Measurements from ENCODE around the gene DAZ2. TPM values are rescaled to one million over a fixed set of nuclear protein-coding genes. Genes with fewer than 3 reads are reported as not detected.
"Not testable (repeated sequence)": the region's sequence is repeated elsewhere in the genome, so short reads cannot be mapped to it uniquely, and the experiment has no call there.

Gene DAZ2, protein sequence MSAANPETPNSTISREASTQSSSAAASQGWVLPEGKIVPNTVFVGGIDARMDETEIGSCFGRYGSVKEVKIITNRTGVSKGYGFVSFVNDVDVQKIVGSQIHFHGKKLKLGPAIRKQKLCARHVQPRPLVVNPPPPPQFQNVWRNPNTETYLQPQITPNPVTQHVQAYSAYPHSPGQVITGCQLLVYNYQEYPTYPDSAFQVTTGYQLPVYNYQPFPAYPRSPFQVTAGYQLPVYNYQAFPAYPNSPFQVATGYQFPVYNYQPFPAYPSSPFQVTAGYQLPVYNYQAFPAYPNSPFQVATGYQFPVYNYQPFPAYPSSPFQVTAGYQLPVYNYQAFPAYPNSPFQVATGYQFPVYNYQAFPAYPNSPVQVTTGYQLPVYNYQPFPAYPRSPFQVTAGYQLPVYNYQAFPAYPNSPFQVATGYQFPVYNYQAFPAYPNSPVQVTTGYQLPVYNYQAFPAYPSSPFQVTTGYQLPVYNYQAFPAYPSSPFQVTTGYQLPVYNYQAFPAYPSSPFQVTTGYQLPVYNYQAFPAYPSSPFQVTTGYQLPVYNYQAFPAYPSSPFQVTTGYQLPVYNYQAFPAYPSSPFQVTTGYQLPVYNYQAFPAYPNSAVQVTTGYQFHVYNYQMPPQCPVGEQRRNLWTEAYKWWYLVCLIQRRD
- polyA plus RNA-seq (2012; ENCODE audit: insufficient read depth, insufficient read length), result not detected

DNA sequence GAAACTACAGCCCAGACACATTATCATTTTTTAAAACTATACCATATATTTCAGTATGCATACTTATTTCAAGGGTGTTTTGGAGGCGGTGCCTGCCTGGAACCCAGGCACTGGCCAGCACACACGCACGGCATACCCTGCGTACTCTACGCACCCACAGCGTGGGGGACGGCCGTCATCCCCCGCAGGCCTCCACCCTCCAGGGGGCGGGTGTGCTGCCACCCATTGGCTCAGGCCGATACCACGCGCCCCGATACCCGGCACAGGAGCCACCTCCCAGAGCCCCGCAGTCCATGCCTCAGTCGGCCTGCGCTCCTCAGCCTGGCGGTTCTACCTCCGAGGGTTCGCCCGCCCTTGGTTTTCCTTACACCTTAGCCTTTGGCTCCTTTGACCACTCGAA lies at the start of gene DAZ2:
Gene DAZ2 (plus strand): TSS at position 301 of the 400 bp plus-strand sequence. CDS start 208 bp downstream, outside the sequence.
- H3K4me3 ChIP-seq (ENCODE audit: low read length); DNase-seq (ENCODE audit: low read depth, low spot score): not testable (repeated sequence)

DNA sequence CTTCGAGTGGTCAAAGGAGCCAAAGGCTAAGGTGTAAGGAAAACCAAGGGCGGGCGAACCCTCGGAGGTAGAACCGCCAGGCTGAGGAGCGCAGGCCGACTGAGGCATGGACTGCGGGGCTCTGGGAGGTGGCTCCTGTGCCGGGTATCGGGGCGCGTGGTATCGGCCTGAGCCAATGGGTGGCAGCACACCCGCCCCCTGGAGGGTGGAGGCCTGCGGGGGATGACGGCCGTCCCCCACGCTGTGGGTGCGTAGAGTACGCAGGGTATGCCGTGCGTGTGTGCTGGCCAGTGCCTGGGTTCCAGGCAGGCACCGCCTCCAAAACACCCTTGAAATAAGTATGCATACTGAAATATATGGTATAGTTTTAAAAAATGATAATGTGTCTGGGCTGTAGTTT lies 20.4 kb upstream of the DAZ2 start, which contains the start of gene DAZ1:
Gene DAZ1 (minus strand): TSS at position 101 of the 400 bp plus-strand sequence. CDS start 208 bp downstream, outside the sequence.
- DNase-seq (ENCODE audit: low read depth, low spot score); H3K4me3 ChIP-seq (ENCODE audit: low read length): not testable (repeated sequence)

DNA sequence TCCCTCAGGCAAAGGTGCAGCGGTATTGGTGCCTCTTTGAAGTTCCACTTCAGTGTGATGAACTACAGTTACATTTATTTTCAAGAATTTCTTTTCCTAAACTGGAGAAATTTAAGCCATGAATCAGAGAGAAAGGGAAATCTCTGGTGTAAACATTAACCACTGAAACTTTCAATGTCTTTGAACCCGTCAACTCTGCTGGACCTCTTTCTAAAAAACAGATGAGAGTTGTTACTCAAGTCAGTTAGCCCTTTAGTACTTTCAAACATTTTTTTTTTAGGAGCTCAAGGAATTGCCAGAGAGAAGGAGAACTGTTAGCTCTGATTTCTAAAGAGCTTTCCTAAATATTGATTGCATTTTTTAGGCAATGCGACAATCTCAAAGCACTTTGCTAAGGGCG lies 11.9 kb upstream of the DAZ2 start:
- not testable (repeated sequence) for H3K4me3 ChIP-seq (ENCODE audit: low read length); DNase-seq (ENCODE audit: low read depth, low spot score)

DNA sequence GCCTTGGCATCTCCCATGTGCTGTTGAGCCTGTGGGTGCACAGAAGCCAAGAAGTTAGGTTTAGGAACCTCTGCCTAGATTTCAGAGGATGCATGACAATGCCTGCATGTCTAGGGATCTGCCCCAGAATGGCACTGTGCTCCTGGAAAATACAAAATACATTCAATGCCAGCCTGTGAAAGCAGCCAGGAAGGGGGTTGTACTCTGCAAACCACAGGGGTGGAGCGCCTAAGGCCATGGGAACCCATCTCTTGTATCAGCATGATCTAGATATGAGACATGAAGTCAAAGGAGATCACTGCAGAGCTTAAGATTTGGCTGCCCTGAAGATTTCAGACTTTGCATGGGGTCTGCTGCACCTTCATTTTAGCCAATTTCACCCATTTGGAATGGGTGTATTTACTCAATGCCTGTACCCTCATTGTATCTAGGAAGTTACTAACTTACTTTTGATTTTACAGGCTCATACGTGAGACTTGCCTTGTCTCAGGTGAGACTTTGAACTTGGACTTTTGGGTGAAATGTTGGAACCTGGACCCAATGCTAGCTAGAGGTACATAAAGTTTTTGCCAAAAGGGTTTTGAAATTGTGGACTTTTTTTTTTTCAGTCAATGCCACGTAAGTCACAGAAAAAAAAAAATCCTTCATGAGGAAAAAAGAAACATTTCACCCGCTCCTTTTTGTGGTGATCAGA lies 9.4 kb upstream of the DAZ2 start:
- DNase-seq (ENCODE audit: low read depth, low spot score); H3K4me3 ChIP-seq (ENCODE audit: low read length): not testable (repeated sequence)

DNA sequence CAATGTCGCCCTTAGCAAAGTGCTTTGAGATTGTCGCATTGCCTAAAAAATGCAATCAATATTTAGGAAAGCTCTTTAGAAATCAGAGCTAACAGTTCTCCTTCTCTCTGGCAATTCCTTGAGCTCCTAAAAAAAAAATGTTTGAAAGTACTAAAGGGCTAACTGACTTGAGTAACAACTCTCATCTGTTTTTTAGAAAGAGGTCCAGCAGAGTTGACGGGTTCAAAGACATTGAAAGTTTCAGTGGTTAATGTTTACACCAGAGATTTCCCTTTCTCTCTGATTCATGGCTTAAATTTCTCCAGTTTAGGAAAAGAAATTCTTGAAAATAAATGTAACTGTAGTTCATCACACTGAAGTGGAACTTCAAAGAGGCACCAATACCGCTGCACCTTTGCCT lies 8.7 kb upstream of the DAZ2 start:
- not testable (repeated sequence) for DNase-seq (ENCODE audit: low read depth, low spot score); H3K4me3 ChIP-seq (ENCODE audit: low read length)

Measured in Jurkat, Clone E6-1 (cell line).